PC-9 (cell line): ENCODE data around the gene ETV6.

Experiments used
- EZH2 ChIP-seq: fragments of 200-600 bp; sonication (generic); IDR thresholded peaks from 2 replicates; pipeline ENCODE4 v1.8.0; 2017; ENCODE audit warnings: antibody characterized with exemption, low read depth
- TF ChIP-seq, protein P1 (sequence below): fragments of 200-600 bp; sonication (generic); conservative IDR thresholded peaks from 2 replicates; pipeline ENCODE4 v1.6.1; 2017; ENCODE audit warnings: mixed run types, antibody characterized with exemption, mild to moderate bottlenecking, moderate library complexity

GRCh38 chr12:11877869-11878780, 228.7 kb downstream of the ETV6 start:
- TF ChIP-seq, protein P1, sequence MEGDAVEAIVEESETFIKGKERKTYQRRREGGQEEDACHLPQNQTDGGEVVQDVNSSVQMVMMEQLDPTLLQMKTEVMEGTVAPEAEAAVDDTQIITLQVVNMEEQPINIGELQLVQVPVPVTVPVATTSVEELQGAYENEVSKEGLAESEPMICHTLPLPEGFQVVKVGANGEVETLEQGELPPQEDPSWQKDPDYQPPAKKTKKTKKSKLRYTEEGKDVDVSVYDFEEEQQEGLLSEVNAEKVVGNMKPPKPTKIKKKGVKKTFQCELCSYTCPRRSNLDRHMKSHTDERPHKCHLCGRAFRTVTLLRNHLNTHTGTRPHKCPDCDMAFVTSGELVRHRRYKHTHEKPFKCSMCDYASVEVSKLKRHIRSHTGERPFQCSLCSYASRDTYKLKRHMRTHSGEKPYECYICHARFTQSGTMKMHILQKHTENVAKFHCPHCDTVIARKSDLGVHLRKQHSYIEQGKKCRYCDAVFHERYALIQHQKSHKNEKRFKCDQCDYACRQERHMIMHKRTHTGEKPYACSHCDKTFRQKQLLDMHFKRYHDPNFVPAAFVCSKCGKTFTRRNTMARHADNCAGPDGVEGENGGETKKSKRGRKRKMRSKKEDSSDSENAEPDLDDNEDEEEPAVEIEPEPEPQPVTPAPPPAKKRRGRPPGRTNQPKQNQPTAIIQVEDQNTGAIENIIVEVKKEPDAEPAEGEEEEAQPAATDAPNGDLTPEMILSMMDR: no peak
- TF ChIP-seq EZH2: no peak
